Ovary (tissue), 9 donors: ENCODE results near the gene BPIFB4. TPM values are rescaled to one million over a fixed set of nuclear protein-coding genes. Genes with fewer than 3 reads are reported as not detected.

ENCODE experiments used
- DNase-seq, 5 donors: peaks; one replicate each; pipeline ENCODE4 v3.0.0-alpha.2; 2019 to 2020
- H3K27ac ChIP-seq, 2 donors: fragments of 200-600 bp; one replicate each; pipeline versions ENCODE4 v1.5.1 to v1.8.0; 2019 to 2022
- H3K27me3 ChIP-seq: fragments of 200-600 bp; one replicate; pipeline ENCODE4 v1.8.0; 2022
- H3K36me3 ChIP-seq: fragments of 200-600 bp; sonication (generic); one replicate; pipeline ENCODE4 v1.5.1; 2019
- H3K4me1 ChIP-seq: one replicate; pipeline ENCODE4 v1.8.1; 2013; ENCODE audit warnings: mild to moderate bottlenecking, moderate library complexity; ENCODE audit not compliant: insufficient read depth
- H3K4me3 ChIP-seq: fragments of 200-600 bp; sonication (generic); one replicate; pipeline ENCODE4 v1.5.1; 2017
- H3K9me3 ChIP-seq, 2 donors: fragments of 200-600 bp in 1 of 2; sonication (generic) in 1 of 2; one replicate each; pipeline versions ENCODE4 v1.5.1 to v1.8.1; 2013 to 2019; ENCODE audit warnings: mild to moderate bottlenecking in 1 of 2, moderate library complexity in 1 of 2
- EP300 ChIP-seq: sonication (generic); formaldehyde crosslinking; IDR thresholded peaks from one replicate; pipeline ENCODE4 v1.6.1; 2017; ENCODE audit warnings: antibody characterized with exemption
- POLR2A ChIP-seq: fragments of 450-650 bp; IDR thresholded peaks from one replicate; pipeline ENCODE4 v1.6.1; 2017; ENCODE audit warnings: antibody characterized with exemption, mild to moderate bottlenecking, moderate library complexity
- WGBS, 3 donors: extraction: QIAGEN DNeasy Blood & Tissue Kit in 1 of 3; methylation state at CpG; one replicate each; pipeline versions ENCODE4 v1.1.5 to v1.1.7; 2013 to 2017; 5-methylcytosine and 5-hydroxymethylcytosine counted together
- intact Hi-C, 4 donors: fragments of 100-400 bp; cut with DNase I; formaldehyde crosslinking; loops; one replicate each; pipeline versions ENCODE4 v1.11.0 to v1.15.1; 2022 to 2023
- polyA plus RNA-seq, 2 donors: library from polyadenylated mRNA; stranded (reverse); fragments of 200-250 nt in 1 of 2; fragments of 350-450 nt in 1 of 2; fragmentation: Illumina TruSeq in 1 of 2; extraction: RNeasy Lipid Tissue Mini Kit (QIAGEN cat#74804) in 1 of 2; gene quantifications; one replicate each; pipeline ENCODE4 v1.2.3, GENCODE V29; 2013 to 2014
- total RNA-seq, 7 donors: library from RNA; depleted of rRNA in 2 of 7; stranded (reverse); fragments of >200 nt in 2 of 7; fragmentation: NEBNext Ultra II Directional in 3 of 7; extraction: Animal tissue kit (Norgen Biotek cat#: 25700) in 3 of 7; gene quantifications; one replicate each; pipeline versions ENCODE4 v1.1.0 to v1.2.4, GENCODE V29; 2016 to 2023
- TF ChIP-seq, protein P1 (sequence below), 3 donors: fragments of 450-650 bp in 2 of 3; fragments of 200-600 bp in 1 of 3; IDR thresholded peaks; one replicate each; pipeline versions ENCODE4 v1.5.1 to v1.8.0; 2016 to 2022; ENCODE audit warnings: antibody characterized with exemption in 3 of 3, mild to moderate bottlenecking in 1 of 3
- donor health status: DM: no; HTN: no; CAD: no; lungs with moderate emphysema.
- donor health status: DM: no; HTN: no; CAD: no.
- donor health status: Bipolar disorder and iron deficiency.
- donor health status: DM: yes; HTN: yes; CAD: no.
- donor health status: DM: no; HTN: no; CAD: no.
- donor health status: DM: yes; HTN: yes; CAD: no.

The BPIFB4 gene
- total and polyA plus RNA-seq, 9 donors, result not detected

DNA sequence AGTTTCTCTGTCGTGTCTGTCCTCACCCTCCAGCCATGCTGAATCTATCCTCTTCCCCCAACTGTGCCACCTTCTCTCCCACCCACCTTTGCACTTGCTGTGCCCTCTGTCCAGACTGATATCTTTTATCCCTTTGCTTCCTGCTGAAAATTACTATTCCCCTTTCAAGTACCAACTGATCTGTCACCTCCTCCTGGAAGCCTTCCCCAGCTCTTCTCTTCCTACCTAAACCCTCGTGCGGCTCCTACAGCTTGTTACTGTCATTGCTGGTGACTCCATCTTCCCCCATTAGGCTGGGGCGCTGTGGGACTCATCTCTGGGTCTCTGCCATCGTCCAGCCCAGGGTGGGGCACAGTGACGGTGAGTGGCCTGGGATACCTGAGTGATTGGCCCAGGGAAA is 46.9 kb upstream of the BPIFB4 start:
- no peaks in the 10 kb centered on the region for H3K4me1 ChIP-seq
- no peak overlapping the region for H3K27ac ChIP-seq
- WGBS, 3 donors, result 72 to 76% (median 75%) methylated on average over 6 of the region's 6 CpGs
- intact Hi-C loops, result no loop called here
- TF ChIP-seq EP300, result no peak
- TF ChIP-seq, protein P1, sequence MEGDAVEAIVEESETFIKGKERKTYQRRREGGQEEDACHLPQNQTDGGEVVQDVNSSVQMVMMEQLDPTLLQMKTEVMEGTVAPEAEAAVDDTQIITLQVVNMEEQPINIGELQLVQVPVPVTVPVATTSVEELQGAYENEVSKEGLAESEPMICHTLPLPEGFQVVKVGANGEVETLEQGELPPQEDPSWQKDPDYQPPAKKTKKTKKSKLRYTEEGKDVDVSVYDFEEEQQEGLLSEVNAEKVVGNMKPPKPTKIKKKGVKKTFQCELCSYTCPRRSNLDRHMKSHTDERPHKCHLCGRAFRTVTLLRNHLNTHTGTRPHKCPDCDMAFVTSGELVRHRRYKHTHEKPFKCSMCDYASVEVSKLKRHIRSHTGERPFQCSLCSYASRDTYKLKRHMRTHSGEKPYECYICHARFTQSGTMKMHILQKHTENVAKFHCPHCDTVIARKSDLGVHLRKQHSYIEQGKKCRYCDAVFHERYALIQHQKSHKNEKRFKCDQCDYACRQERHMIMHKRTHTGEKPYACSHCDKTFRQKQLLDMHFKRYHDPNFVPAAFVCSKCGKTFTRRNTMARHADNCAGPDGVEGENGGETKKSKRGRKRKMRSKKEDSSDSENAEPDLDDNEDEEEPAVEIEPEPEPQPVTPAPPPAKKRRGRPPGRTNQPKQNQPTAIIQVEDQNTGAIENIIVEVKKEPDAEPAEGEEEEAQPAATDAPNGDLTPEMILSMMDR (IDR thresholded peaks at IDR 0.05), result no peak
- TF ChIP-seq POLR2A, result no peak
- no peaks in the 10 kb centered on the region for H3K9me3 ChIP-seq
- no peaks in the 10 kb centered on the region for H3K36me3 ChIP-seq
- DNase-seq, result no peak
- no peak overlapping the region for H3K4me3 ChIP-seq
- no peaks in the 10 kb centered on the region for H3K27me3 ChIP-seq

DNA sequence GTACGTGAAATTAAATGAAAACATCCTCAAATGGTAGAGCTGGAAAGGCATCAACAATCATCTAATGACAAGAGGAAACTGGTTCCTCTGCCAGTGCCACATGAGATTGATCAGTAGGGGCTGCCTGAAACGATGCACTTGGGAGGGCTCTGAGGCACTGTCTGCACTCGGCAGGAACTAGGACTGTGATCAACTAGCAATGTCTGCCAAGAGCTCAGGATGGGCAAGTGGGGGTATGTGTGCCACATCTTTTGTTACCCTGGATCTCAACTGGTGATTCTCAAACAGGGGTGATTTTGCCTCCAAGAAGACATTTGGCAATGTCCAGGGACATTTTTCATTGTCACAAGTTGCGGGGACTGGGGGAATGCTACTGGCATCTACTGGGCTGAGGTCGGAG is 46.1 kb upstream of the BPIFB4 start:
- Histone ChIP-seq H3K27ac (no peak overlapping the region), H3K9me3 (no peaks in the 10 kb centered on the region), H3K36me3 (no peaks in the 10 kb centered on the region), H3K4me1 (no peaks in the 10 kb centered on the region), H3K4me3 (no peak overlapping the region), H3K27me3 (no peaks in the 10 kb centered on the region)
- intact Hi-C loops, result no loop called here
- no peak for DNase-seq
- 68 to 80% (median 75%) methylated on average over 5 of the region's 5 CpGs for WGBS, 3 donors
- TF ChIP-seq, protein P1 (IDR thresholded peaks at IDR 0.05), result no peak
- TF ChIP-seq EP300 (no peak), POLR2A (no peak)

DNA sequence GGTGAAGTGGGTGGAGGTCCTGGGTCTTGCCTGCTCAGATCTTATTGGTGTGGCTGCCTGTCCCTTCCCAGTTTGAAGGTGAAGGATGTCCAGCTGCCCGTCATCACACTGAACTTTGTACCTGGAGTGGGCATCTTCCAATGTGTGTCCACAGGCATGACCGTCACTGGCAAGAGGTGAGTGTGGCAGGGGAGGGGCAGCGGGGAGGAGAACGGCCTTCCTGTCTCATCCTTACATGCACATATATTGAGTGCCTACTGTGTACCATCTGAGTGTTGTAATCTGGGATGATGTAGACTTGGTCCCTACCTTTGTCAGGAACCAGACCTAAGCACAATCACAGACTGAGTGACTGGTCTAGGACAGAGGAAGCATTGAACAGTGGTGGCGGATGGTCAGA is 45.3 kb upstream of the BPIFB4 start:
- H3K4me3 ChIP-seq, result no peak overlapping the region
- TF ChIP-seq, protein P1 (IDR thresholded peaks at IDR 0.05), result no peak
- no peak for TF ChIP-seq EP300
- TF ChIP-seq POLR2A, result no peak
- H3K36me3 ChIP-seq, result no peaks in the 10 kb centered on the region
- intact Hi-C loops, result no loop called here
- 78 to 91% (median 89%) methylated on average over 5 of the region's 5 CpGs for WGBS, 3 donors
- no peaks in the 10 kb centered on the region for H3K4me1 ChIP-seq
- no peaks in the 10 kb centered on the region for H3K9me3 ChIP-seq
- no peaks in the 10 kb centered on the region for H3K27me3 ChIP-seq
- no peak for DNase-seq
- no peak overlapping the region for H3K27ac ChIP-seq

DNA sequence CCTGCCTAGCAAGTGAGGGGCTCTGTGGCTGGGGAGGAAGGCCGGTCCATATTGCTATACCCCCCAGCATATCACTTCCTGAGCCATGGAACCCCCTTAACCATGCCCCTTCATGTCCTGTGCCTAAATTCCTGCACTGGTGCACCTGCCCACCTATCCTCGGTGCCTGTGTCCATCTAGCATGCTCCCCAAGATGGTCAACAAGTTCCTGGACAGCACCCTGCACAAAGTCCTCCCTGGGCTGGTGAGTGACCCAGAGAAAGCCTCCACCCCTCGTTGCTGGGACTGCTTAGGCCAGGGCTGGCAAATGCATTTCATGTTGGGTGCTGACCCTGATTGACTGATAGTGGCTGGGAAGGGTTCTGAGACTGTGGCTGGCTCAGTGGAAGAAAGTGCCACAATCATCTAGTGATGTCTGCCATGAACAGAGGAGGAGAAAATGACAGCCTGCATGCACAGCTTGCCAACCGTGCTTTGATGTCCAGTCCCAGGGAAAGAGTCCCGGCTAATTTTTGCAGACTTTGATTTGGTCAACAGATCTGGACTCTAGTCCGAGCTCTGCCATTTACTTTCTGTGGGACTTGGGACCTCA is 44.4 kb upstream of the BPIFB4 start:
- no peak for DNase-seq
- WGBS, 3 donors, result 72 to 85% (median 74%) methylated on average over 6 of the region's 6 CpGs
- no peaks in the 10 kb centered on the region for H3K36me3 ChIP-seq
- no peaks in the 10 kb centered on the region for H3K4me1 ChIP-seq
- no peak overlapping the region for H3K4me3 ChIP-seq
- no peaks in the 10 kb centered on the region for H3K27me3 ChIP-seq
- H3K9me3 ChIP-seq, result no peaks in the 10 kb centered on the region
- intact Hi-C loops, result no loop called here
- no peak for TF ChIP-seq EP300
- TF ChIP-seq POLR2A, result no peak
- TF ChIP-seq, protein P1 (IDR thresholded peaks at IDR 0.05), result no peak
- no peak overlapping the region for H3K27ac ChIP-seq
